H1 (cell line): ENCODE data around the gene KCNK4. TPM values are rescaled to one million over a fixed set of nuclear protein-coding genes. Genes with fewer than 3 reads are reported as not detected.

Experiments used
- ATF2 ChIP-seq: IDR thresholded peaks from 2 replicates; pipeline ENCODE4 v1.6.1; 2012; ENCODE audit warnings: low read length, inconsistent platforms
- BRCA1 ChIP-seq: IDR thresholded peaks from 2 replicates; pipeline ENCODE4 v1.6.1; 2012; ENCODE audit warnings: low read depth, low read length, improper control_type of control experiment
- CTBP2 ChIP-seq: IDR thresholded peaks from 2 replicates; pipeline ENCODE4 v1.7.0; 2011; ENCODE audit warnings: borderline replicate concordance, mild to moderate bottlenecking, moderate library complexity, mixed read lengths, low read length; ENCODE audit not compliant: insufficient read depth, insufficient read length
- CTCF ChIP-seq, 3 experiments: IDR thresholded peaks; 1 replicate in 2 of 3; 2 replicates in 1 of 3; pipeline versions ENCODE4 v1.5.1 to v1.6.1; 2011; ENCODE audit warnings: low read length in 3 of 3, mild to moderate bottlenecking in 3 of 3, inconsistent platforms in 2 of 3, low read depth in 1 of 3, moderate library complexity in 1 of 3; ENCODE audit not compliant: insufficient read depth in 1 of 3; ENCODE audit errors: control extremely low read depth in 1 of 3
- POLR2AphosphoS5 ChIP-seq: IDR thresholded peaks from 2 replicates; pipeline ENCODE4 v1.6.1; 2011; ENCODE audit warnings: low read depth, low read length
- RAD21 ChIP-seq, 2 experiments: IDR thresholded peaks in 1 of 2; conservative IDR thresholded peaks in 1 of 2; 2 replicates each; pipeline ENCODE4 v1.6.1; 2011; ENCODE audit warnings: low read depth in 2 of 2, low read length in 2 of 2, improper control_type of control experiment in 1 of 2, inconsistent platforms in 1 of 2, mild to moderate bottlenecking in 1 of 2, moderate library complexity in 1 of 2
- RXRA ChIP-seq: IDR thresholded peaks from 2 replicates; pipeline ENCODE4 v1.6.1; 2011; ENCODE audit warnings: low read depth, mild to moderate bottlenecking, low read length, moderate library complexity; ENCODE audit not compliant: insufficient read depth
- SIN3A ChIP-seq, 2 experiments: IDR thresholded peaks in 1 of 2; conservative IDR thresholded peaks in 1 of 2; 2 replicates each; pipeline ENCODE4 v1.6.1; 2011 to 2012; ENCODE audit warnings: low read length in 2 of 2, improper control_type of control experiment in 1 of 2, low read depth in 1 of 2, mild to moderate bottlenecking in 1 of 2
- SIX5 ChIP-seq: IDR thresholded peaks from 2 replicates; pipeline ENCODE4 v1.6.1; 2011; ENCODE audit warnings: mild to moderate bottlenecking, low read depth, low read length
- TAF1 ChIP-seq: IDR thresholded peaks from 2 replicates; pipeline ENCODE4 v1.6.1; 2011; ENCODE audit warnings: mild to moderate bottlenecking, low read depth, low read length
- TAF7 ChIP-seq: optimal IDR thresholded peaks from 2 replicates; pipeline ENCODE3; 2011; ENCODE audit warnings: low read depth, mild to moderate bottlenecking, inconsistent platforms, low read length, moderate library complexity, borderline replicate concordance
- TCF12 ChIP-seq: IDR thresholded peaks from 2 replicates; pipeline ENCODE4 v1.6.1; 2011; ENCODE audit warnings: low read depth, mild to moderate bottlenecking, low read length
- TEAD4 ChIP-seq: IDR thresholded peaks from 2 replicates; pipeline ENCODE4 v1.6.1; 2012; ENCODE audit warnings: low read depth, low read length, inconsistent platforms, mixed read lengths
- polyA plus RNA-seq, 7 experiments: library from polyadenylated mRNA; depleted of rRNA in 3 of 7; stranded (reverse) in 5 of 7; unstranded in 2 of 7; fragments of >200 nt in 5 of 7; fragments of 200-250 nt in 2 of 7; gene quantifications; 1 replicate in 5 of 7; 2 replicates in 1 of 7; 4 replicates in 1 of 7; pipeline versions ENCODE4 v1.2.1 to v1.2.3, GENCODE V29; 2011 to 2013; ENCODE audit warnings: missing spikeins in 2 of 7, mixed read lengths in 2 of 7
- total RNA-seq: library from RNA; stranded (reverse); fragmentation: NEBNext Ultra II Directional; extraction: Animal tissue kit (Norgen Biotek cat#: 25700); gene quantifications from 2 replicates; pipeline ENCODE4 v1.2.1, GENCODE V29; 2021
- TF ChIP-seq, protein P1 (sequence below): IDR thresholded peaks from 2 replicates; pipeline ENCODE4 v1.6.1; 2012; ENCODE audit warnings: inconsistent platforms
- TF ChIP-seq, protein P2 (sequence below): IDR thresholded peaks from 2 replicates; pipeline ENCODE4 v1.6.1; 2011; ENCODE audit warnings: low read depth, mild to moderate bottlenecking, low read length; ENCODE audit not compliant: insufficient read depth
- TF ChIP-seq, protein P3 (sequence below): IDR thresholded peaks from 2 replicates; pipeline ENCODE4 v1.6.1; 2012; ENCODE audit warnings: inconsistent platforms

Gene KCNK4
- total and polyA plus RNA-seq, 2 of the 8 experiments (the other 6 are each of a cell fraction or from before 2014, with no cell fraction given): 0.19 TPM; not detected in 1

- TF ChIP-seq, protein P1, sequence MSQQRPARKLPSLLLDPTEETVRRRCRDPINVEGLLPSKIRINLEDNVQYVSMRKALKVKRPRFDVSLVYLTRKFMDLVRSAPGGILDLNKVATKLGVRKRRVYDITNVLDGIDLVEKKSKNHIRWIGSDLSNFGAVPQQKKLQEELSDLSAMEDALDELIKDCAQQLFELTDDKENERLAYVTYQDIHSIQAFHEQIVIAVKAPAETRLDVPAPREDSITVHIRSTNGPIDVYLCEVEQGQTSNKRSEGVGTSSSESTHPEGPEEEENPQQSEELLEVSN: peak; percentile 56; the same call in 1 of the 2 replicates
- TF ChIP-seq, protein P2, sequence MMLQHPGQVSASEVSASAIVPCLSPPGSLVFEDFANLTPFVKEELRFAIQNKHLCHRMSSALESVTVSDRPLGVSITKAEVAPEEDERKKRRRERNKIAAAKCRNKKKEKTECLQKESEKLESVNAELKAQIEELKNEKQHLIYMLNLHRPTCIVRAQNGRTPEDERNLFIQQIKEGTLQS: no peak
- TF ChIP-seq RXRA (no peak), RAD21 (IDR thresholded peaks at IDR 0.05 in 1 of 2, conservative IDR thresholded peaks at IDR 0.05 in 1 of 2; ENCODE audit: low read depth in 2 of 2, low read length in 2 of 2) (no peak), ATF2 (no peak), SIX5 (peak; percentile 57), TAF7 (no peak), TAF1 (peak; percentile 45), BRCA1 (no peak), TCF12 (no peak), POLR2AphosphoS5 (no peak), CTBP2 (no peak), SIN3A (conservative IDR thresholded peaks at IDR 0.05 in 1 of 2, IDR thresholded peaks at IDR 0.05 in 1 of 2; ENCODE audit: low read depth in 1 of 2, low read length in 2 of 2) (peak in 1 of 2 experiments; percentile 92; a peak in 2 of 4 replicates), TEAD4 (no peak), CTCF (IDR thresholded peaks at IDR 0.05; ENCODE audit: control extremely low read depth in 1 of 3, insufficient read depth in 1 of 3, low read depth in 1 of 3, low read length in 3 of 3) (peak in 1 of 3 experiments; percentile 12; a peak in 1 of 4 replicates)
- TF ChIP-seq, protein P3, sequence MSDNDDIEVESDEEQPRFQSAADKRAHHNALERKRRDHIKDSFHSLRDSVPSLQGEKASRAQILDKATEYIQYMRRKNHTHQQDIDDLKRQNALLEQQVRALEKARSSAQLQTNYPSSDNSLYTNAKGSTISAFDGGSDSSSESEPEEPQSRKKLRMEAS: peak; percentile 75
Observed at GRCh38 chr11:64246871-64247728, 44.0 kb upstream of the KCNK4 start, which contains the start of gene PPP1R14B (continued).
